Right atrium auricular region (tissue), 2 donors: ENCODE results near the gene PTPRN2. TPM values are rescaled to one million over a fixed set of nuclear protein-coding genes. Genes with fewer than 3 reads are reported as not detected.
"Not testable (repeated sequence)": the region's sequence is repeated elsewhere in the genome, so short reads cannot be mapped to it uniquely, and the experiment has no call there.

ENCODE experiments used
- DNase-seq: peaks from one replicate; pipeline ENCODE4 v3.0.0-alpha.2; 2019; ENCODE audit warnings: low spot score
- H3K27ac ChIP-seq, 2 donors: fragments of 200-600 bp; sonication (generic); 1 replicate in 1 of 2; 2 replicates in 1 of 2; pipeline ENCODE4 v1.5.1; 2016 to 2019
- H3K27me3 ChIP-seq, 2 donors: fragments of 200-600 bp; sonication (generic); one replicate each; pipeline versions ENCODE4 v1.5.1 to v1.6.0; 2017 to 2019
- H3K36me3 ChIP-seq: fragments of 200-600 bp; sonication (generic); one replicate; pipeline ENCODE4 v1.5.1; 2016
- H3K4me1 ChIP-seq, 2 donors: fragments of 200-600 bp; sonication (generic); one replicate each; pipeline versions ENCODE4 v1.5.1 to v1.6.0; 2017 to 2019
- H3K4me3 ChIP-seq, 2 donors: fragments of 200-600 bp; sonication (generic); 1 replicate in 1 of 2; 2 replicates in 1 of 2; pipeline ENCODE4 v1.5.1; 2017 to 2019; ENCODE audit warnings: mild to moderate bottlenecking in 1 of 2, moderate library complexity in 1 of 2
- H3K9me3 ChIP-seq, 2 donors: fragments of 200-600 bp; sonication (generic); one replicate each; pipeline ENCODE4 v1.5.1; 2019
- CTCF ChIP-seq, 2 donors: fragments of 200-600 bp; sonication (generic); IDR thresholded peaks; one replicate each; pipeline ENCODE4 v1.5.1; 2019; ENCODE audit warnings: antibody characterized with exemption in 2 of 2
- total RNA-seq, 2 donors: library from RNA; depleted of rRNA; stranded (reverse); fragments of >200 nt; gene quantifications; one replicate each; pipeline ENCODE4 v1.1.0, GENCODE V29; 2016

The PTPRN2 gene
- total RNA-seq, 2 donors from 2014 or later = 2.6 to 2.7 TPM

DNA sequence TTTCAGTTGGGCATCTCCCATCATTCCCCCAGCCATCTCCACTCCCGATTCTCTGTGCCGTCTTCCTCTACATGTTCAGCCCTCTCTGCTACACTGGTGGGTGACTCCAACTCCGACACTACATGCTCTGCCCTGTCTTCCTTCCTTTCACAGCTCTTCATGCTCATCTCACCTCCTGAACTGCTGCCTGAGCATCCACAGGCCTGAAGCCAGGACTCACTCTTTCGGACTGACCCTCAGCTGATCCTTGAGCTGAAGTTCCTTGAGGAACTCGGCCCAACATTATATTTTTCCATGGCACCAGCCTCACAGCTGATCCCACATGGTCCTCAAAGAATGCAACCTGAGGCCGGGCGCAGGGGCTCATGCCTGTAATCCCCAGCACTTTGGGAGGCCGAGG, 538.4 kb downstream of the PTPRN2 start:
- Histone ChIP-seq H3K27ac (no peak overlapping the region), H3K4me3 (no peak overlapping the region), H3K4me1 (no peaks in the 10 kb centered on the region), H3K9me3 (no peaks in the 10 kb centered on the region), H3K27me3 (no peaks in the 10 kb centered on the region), H3K36me3 (no peaks in the 10 kb centered on the region)
- TF ChIP-seq CTCF (IDR thresholded peaks at IDR 0.05) = no peak
- DNase-seq = no peak

DNA sequence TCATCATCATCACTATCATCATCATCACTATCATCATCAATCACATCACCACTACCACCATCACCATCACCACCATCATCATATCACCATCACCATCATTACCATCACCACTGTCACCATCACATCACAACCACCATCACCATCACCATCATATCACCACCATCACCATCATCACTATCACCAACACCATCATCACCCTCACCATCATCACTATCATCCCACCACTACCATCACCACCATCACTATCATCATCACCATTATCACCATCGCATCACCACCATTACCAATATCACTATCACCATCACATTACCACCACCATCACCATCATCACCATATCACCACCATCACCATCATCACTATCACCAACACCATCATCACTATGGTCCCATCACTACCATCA, 539.1 kb downstream of the PTPRN2 start:
- no peak overlapping the region for H3K27ac ChIP-seq
- H3K9me3 ChIP-seq = no peaks in the 10 kb centered on the region
- H3K4me3 ChIP-seq = no peak overlapping the region
- H3K4me1 ChIP-seq = no peaks in the 10 kb centered on the region
- DNase-seq = no peak
- no peaks in the 10 kb centered on the region for H3K27me3 ChIP-seq
- H3K36me3 ChIP-seq = no peaks in the 10 kb centered on the region
- no peak for TF ChIP-seq CTCF (IDR thresholded peaks at IDR 0.05)

DNA sequence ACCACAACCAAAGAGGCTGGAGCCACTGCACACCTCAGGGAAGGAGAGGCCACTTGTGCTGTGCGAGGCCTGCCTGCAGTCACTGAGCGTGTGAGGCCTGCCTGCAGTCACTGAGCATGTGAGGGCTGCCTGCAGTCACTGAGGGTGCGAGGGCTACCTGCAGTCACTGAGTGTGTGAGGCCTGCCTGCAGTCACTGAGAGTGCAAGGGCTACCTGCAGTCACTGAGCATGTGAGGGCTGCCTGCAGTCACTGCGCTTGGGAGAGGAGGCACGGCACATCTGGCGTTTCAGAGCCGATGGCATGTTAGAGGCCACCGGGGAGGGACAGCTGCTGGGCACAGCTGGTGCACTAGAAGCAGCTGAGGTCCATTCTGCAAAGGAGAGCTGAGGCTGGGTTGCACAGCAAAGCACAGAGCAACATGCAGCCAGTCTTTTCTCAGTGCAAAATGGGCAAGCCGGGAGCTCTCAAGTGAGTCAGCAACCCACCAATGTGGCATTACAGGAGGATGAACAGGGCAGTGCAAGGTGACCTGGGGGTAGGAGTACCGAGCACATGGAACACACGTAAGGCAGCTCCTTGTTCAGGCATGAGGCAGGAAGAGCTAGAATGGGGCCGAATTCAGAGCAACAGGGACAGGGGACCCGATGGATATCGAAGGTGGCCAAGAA, 540.1 kb downstream of the PTPRN2 start:
- no peaks in the 10 kb centered on the region for H3K27me3 ChIP-seq
- no peaks in the 10 kb centered on the region for H3K4me1 ChIP-seq
- H3K27ac ChIP-seq = no peak overlapping the region
- TF ChIP-seq CTCF (IDR thresholded peaks at IDR 0.05) = no peak
- no peaks in the 10 kb centered on the region for H3K36me3 ChIP-seq
- no peak overlapping the region for H3K4me3 ChIP-seq
- no peaks in the 10 kb centered on the region for H3K9me3 ChIP-seq
- DNase-seq = no peak

GRCh38 chr7:158046246-158046645, 541.4 kb downstream of the PTPRN2 start:
- not testable (repeated sequence) for H3K4me1 ChIP-seq, H3K27ac ChIP-seq, H3K4me3 ChIP-seq

DNA sequence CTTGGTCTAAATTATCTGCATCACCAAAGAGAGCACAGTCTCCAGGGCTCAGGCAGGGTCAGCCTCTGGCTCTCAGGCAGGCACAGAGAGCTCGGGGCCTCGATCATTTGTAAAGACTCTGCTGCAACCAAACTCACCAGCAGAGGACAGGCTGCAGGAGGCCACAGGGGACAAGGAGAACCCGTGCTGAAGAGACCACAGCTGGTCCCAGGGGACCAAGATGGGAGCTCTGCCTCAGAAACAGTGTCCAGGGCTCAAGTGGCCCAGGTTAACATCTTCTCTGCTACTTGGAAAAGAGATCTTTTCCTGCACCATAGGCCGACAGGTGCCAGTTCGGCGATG, 543.2 kb downstream of the PTPRN2 start:
- H3K36me3 ChIP-seq = no peaks in the 10 kb centered on the region
- no peak overlapping the region for H3K4me3 ChIP-seq
- H3K27me3 ChIP-seq = no peaks in the 10 kb centered on the region
- no peaks in the 10 kb centered on the region for H3K4me1 ChIP-seq
- no peak for TF ChIP-seq CTCF (IDR thresholded peaks at IDR 0.05)
- peaks cover 1 to 5% of the 10 kb centered on the region in 2 donors for H3K9me3 ChIP-seq
- H3K27ac ChIP-seq = no peak overlapping the region
- DNase-seq = no peak

More at GRCh38 chr7:158046246-158046645, 541.4 kb downstream of the PTPRN2 start:
- H3K9me3 ChIP-seq, H3K36me3 ChIP-seq, H3K27me3 ChIP-seq, DNase-seq: not testable (repeated sequence)

GRCh38 chr7:158043551-158044481, 543.8 kb downstream of the PTPRN2 start:
- Histone ChIP-seq H3K36me3 (no peaks in the 10 kb centered on the region), H3K4me1 (no peaks in the 10 kb centered on the region), H3K4me3 (no peak overlapping the region), H3K27ac (no peak overlapping the region), H3K27me3 (no peaks in the 10 kb centered on the region), H3K9me3 (peaks cover 7 to 12% of the 10 kb centered on the region in 2 donors)
- TF ChIP-seq CTCF (IDR thresholded peaks at IDR 0.05) = no peak
- DNase-seq = no peak
